CD14-positive monocyte (primary cell): ENCODE measurements around the gene LRP6. TPM values are rescaled to one million over a fixed set of nuclear protein-coding genes. Genes with fewer than 3 reads are reported as not detected.

Experiments used
- DNase-seq, 3 donors: peaks; one replicate each; pipeline ENCODE4 v3.0.0-alpha.2; 2011 to 2022
- H2AFZ ChIP-seq: 2 replicates; pipeline ENCODE4 v1.6.0; 2012; ENCODE audit warnings: mild to moderate bottlenecking, low read depth, low read length, inconsistent platforms; ENCODE audit not compliant: insufficient read depth, poor library complexity, severe bottlenecking
- H3K27ac ChIP-seq, 2 donors: 1 replicate in 1 of 2; 2 replicates in 1 of 2; pipeline ENCODE4 v1.5.1; 2012 to 2013; ENCODE audit warnings: low read length in 2 of 2, control low read depth in 1 of 2, inconsistent platforms in 1 of 2, low read depth in 1 of 2, mild to moderate bottlenecking in 1 of 2
- H3K27me3 ChIP-seq, 2 donors: one replicate each; pipeline versions ENCODE4 v1.6.0 to v1.6.1; 2011 to 2013; ENCODE audit warnings: low read length in 2 of 2; ENCODE audit not compliant: control insufficient read depth in 2 of 2, insufficient read depth in 2 of 2
- H3K36me3 ChIP-seq, 2 donors: replicated peaks in 1 of 2; 1 replicate in 1 of 2; 2 replicates in 1 of 2; pipeline versions ENCODE4 v1.5.1 to v1.6.1; 2012 to 2013; ENCODE audit warnings: low read length in 2 of 2, control low read depth in 1 of 2, inconsistent platforms in 1 of 2, mild to moderate bottlenecking in 1 of 2; ENCODE audit not compliant: insufficient read depth in 2 of 2, control insufficient read depth in 1 of 2
- H3K4me1 ChIP-seq, 2 donors: 1 replicate in 1 of 2; 2 replicates in 1 of 2; pipeline versions ENCODE4 v1.5.1 to v1.6.1; 2012 to 2013; ENCODE audit warnings: low read length in 2 of 2, control low read depth in 1 of 2, inconsistent platforms in 1 of 2, mild to moderate bottlenecking in 1 of 2, moderate library complexity in 1 of 2; ENCODE audit not compliant: insufficient read depth in 2 of 2, control insufficient read depth in 1 of 2
- H3K4me2 ChIP-seq: replicated peaks from 2 replicates; pipeline ENCODE3; 2012; ENCODE audit warnings: low read length, moderate library complexity, mild to moderate bottlenecking; ENCODE audit not compliant: poor library complexity, severe bottlenecking; ENCODE audit errors: extremely low read depth
- H3K4me3 ChIP-seq, 3 experiments: fragments of 200-600 bp in 1 of 3; sonication (generic) in 1 of 3; replicated peaks in 1 of 3; 1 replicate in 2 of 3; 2 replicates in 1 of 3; pipeline ENCODE4 v1.5.1; 2011 to 2013; ENCODE audit warnings: low read length in 3 of 3, mild to moderate bottlenecking in 3 of 3, control low read depth in 2 of 3, low read depth in 2 of 3, inconsistent platforms in 1 of 3, moderate library complexity in 1 of 3
- H3K79me2 ChIP-seq: 2 replicates; pipeline ENCODE4 v1.6.0; 2012; ENCODE audit warnings: mild to moderate bottlenecking, control low read depth, inconsistent platforms, low read length, moderate library complexity; ENCODE audit not compliant: insufficient read depth
- H3K9ac ChIP-seq: 2 replicates; pipeline ENCODE4 v1.6.0; 2017; ENCODE audit warnings: low read length, mild to moderate bottlenecking; ENCODE audit not compliant: insufficient read depth, poor library complexity, severe bottlenecking
- H3K9me3 ChIP-seq, 2 donors: replicated peaks in 1 of 2; 1 replicate in 1 of 2; 2 replicates in 1 of 2; pipeline versions ENCODE4 v1.5.1 to v1.6.1; 2012 to 2013; ENCODE audit warnings: low read length in 2 of 2, control low read depth in 1 of 2; ENCODE audit not compliant: control insufficient read depth in 1 of 2, insufficient read depth in 1 of 2
- H4K20me1 ChIP-seq: 2 replicates; pipeline ENCODE4 v1.6.0; 2012; ENCODE audit warnings: mild to moderate bottlenecking, low read length, control low read depth, moderate library complexity; ENCODE audit not compliant: insufficient read depth
- H3K27ac Mint-ChIP-seq, 7 donors: one replicate each; pipeline ENCODE4 v1.8.0; 2020; ENCODE audit warnings: mild to moderate bottlenecking in 7 of 7, mixed read lengths in 7 of 7, moderate library complexity in 6 of 7, inconsistent platforms in 2 of 7
- H3K27me3 Mint-ChIP-seq, 3 donors: one replicate each; pipeline ENCODE4 v1.8.0; 2021 to 2022; ENCODE audit warnings: low read depth in 3 of 3, mild to moderate bottlenecking in 3 of 3, mixed read lengths in 3 of 3, moderate library complexity in 3 of 3, inconsistent platforms in 1 of 3
- H3K36me3 Mint-ChIP-seq, 2 donors: one replicate each; pipeline ENCODE4 v1.8.0; 2020; ENCODE audit warnings: mixed read lengths in 2 of 2, inconsistent platforms in 1 of 2, mild to moderate bottlenecking in 1 of 2
- H3K4me1 Mint-ChIP-seq: one replicate; pipeline ENCODE4 v1.8.0; 2020; ENCODE audit warnings: mild to moderate bottlenecking, mixed read lengths
- H3K4me3 Mint-ChIP-seq, 2 donors: one replicate each; pipeline ENCODE4 v1.8.0; 2020; ENCODE audit warnings: mild to moderate bottlenecking in 2 of 2, mixed read lengths in 2 of 2, moderate library complexity in 1 of 2
- H3K9me3 Mint-ChIP-seq, 7 donors: one replicate each; pipeline ENCODE4 v1.8.0; 2020 to 2022; ENCODE audit warnings: mixed read lengths in 7 of 7, mild to moderate bottlenecking in 6 of 7, moderate library complexity in 6 of 7, inconsistent platforms in 2 of 7
- WGBS: methylation state at CpG from one replicate; pipeline ENCODE4 v1.1.5; 2013; ENCODE audit warnings: missing lambda C conversion rate; ENCODE audit not compliant: insufficient coverage; 5-methylcytosine and 5-hydroxymethylcytosine counted together
- intact Hi-C, 2 donors: fragments of 100-400 bp; cut with micrococcal nuclease; formaldehyde crosslinking; loops; one replicate each; pipeline versions ENCODE4 v1.15.0 to v1.15.1; 2023
- polyA plus RNA-seq, 3 donors: library from polyadenylated mRNA; depleted of rRNA in 1 of 3; unstranded in 2 of 3; stranded (reverse) in 1 of 3; fragments of 300-500 nt in 2 of 3; fragments of >200 nt in 1 of 3; fragmentation: Illumina TruSeq in 2 of 3; gene quantifications; 1 replicate in 2 of 3; 2 replicates in 1 of 3; pipeline ENCODE4 v1.2.3, GENCODE V29; 2012 to 2021
- TF ChIP-seq, protein P1 (sequence below): fragments of 200-600 bp; IDR thresholded peaks from one replicate; pipeline ENCODE4 v1.8.0; 2022; ENCODE audit warnings: antibody characterized with exemption, mild to moderate bottlenecking

The LRP6 gene
- polyA plus RNA-seq, 3 donors, result 0.08 TPM; not detected in 2

DNA sequence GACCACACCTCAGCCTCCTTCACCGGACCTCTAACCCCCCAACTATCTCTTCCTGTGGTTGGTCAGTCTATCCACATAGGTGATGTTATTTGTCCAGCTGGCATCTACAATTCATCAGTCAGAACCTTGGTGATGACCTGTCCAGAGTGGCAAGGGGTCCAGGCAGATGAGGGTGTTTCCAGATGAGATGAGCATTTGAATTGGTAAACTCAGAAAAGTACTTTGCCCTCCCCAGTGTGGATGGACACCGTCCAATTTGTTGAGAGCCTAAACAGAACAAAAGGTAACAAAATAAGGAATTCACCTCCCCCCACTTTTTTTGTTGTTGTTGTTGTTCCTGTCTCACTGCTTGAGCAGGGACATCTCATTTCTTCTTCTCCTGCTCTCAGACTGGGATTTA lies 34.3 kb upstream of the LRP6 start:
- Histone ChIP-seq H3K27me3 (no peaks in the 10 kb centered on the region), H3K9me3 (peaks cover 0 to 8% of the 10 kb centered on the region in 2 donors), H3K36me3 (no peaks in the 10 kb centered on the region), H3K79me2 (no peaks in the 10 kb centered on the region), H4K20me1 (no peaks in the 10 kb centered on the region), H3K9ac (no peak overlapping the region), H3K27ac (no peak overlapping the region), H3K4me3 (no peak overlapping the region), H3K4me1 (no peaks in the 10 kb centered on the region), H2AFZ (no peak overlapping the region), H3K4me2 (no peak overlapping the region)
- Mint-ChIP-seq H3K27ac (no peak overlapping the region), H3K9me3 (peaks cover 0 to 20% (median 10%) of the 10 kb centered on the region in 7 donors), H3K36me3 (no peaks in the 10 kb centered on the region), H3K4me1 (no peaks in the 10 kb centered on the region), H3K27me3 (peaks cover 0 to 2% (median 1%) of the 10 kb centered on the region in 3 donors), H3K4me3 (no peak overlapping the region)
- no peak for DNase-seq
- TF ChIP-seq, protein P1, sequence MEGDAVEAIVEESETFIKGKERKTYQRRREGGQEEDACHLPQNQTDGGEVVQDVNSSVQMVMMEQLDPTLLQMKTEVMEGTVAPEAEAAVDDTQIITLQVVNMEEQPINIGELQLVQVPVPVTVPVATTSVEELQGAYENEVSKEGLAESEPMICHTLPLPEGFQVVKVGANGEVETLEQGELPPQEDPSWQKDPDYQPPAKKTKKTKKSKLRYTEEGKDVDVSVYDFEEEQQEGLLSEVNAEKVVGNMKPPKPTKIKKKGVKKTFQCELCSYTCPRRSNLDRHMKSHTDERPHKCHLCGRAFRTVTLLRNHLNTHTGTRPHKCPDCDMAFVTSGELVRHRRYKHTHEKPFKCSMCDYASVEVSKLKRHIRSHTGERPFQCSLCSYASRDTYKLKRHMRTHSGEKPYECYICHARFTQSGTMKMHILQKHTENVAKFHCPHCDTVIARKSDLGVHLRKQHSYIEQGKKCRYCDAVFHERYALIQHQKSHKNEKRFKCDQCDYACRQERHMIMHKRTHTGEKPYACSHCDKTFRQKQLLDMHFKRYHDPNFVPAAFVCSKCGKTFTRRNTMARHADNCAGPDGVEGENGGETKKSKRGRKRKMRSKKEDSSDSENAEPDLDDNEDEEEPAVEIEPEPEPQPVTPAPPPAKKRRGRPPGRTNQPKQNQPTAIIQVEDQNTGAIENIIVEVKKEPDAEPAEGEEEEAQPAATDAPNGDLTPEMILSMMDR, result no peak
- WGBS, result no CpG with 5 or more reads among the region's 2 CpGs
- intact Hi-C loops, result no loop called here

GRCh38 chr12:12297201-12297830 lies 30.5 kb upstream of the LRP6 start:
- Histone ChIP-seq H3K4me3 (no peak overlapping the region), H3K27ac (no peak overlapping the region), H3K27me3 (no peaks in the 10 kb centered on the region), H3K9me3 (no peaks in the 10 kb centered on the region), H3K79me2 (no peaks in the 10 kb centered on the region), H3K9ac (no peak overlapping the region), H3K4me2 (no peak overlapping the region), H3K4me1 (no peaks in the 10 kb centered on the region), H2AFZ (no peak overlapping the region), H4K20me1 (no peaks in the 10 kb centered on the region), H3K36me3 (no peaks in the 10 kb centered on the region)
- H3K4me1 Mint-ChIP-seq, result no peaks in the 10 kb centered on the region
- 100% methylated on average over 2 of the region's 8 CpGs for WGBS
- intact Hi-C loops, result no loop called here
- TF ChIP-seq, protein P1, result no peak
- peaks cover 0 to 8% (median 2%) of the 10 kb centered on the region in 3 donors for H3K27me3 Mint-ChIP-seq
- no peak for DNase-seq
- no peak overlapping the region for H3K4me3 Mint-ChIP-seq
- no peaks in the 10 kb centered on the region for H3K36me3 Mint-ChIP-seq
- H3K27ac Mint-ChIP-seq, result peak overlapping the region in 1 of 7 donors; percentile 10
- H3K9me3 Mint-ChIP-seq, result peaks cover 0 to 8% (median 3%) of the 10 kb centered on the region in 7 donors
